RCC 7860 (cell line): ENCODE data around the gene USP48.
A peak's percentile ranks its signal among the peaks of the same experiment; 100 is the strongest.
"Not testable (repeated sequence)": the region's sequence is repeated elsewhere in the genome, so short reads cannot be mapped to it uniquely, and the experiment has no call there.

Experiments
- DNase-seq: peaks from one replicate; pipeline ENCODE4 v3.0.0-alpha.2; 2015; ENCODE audit warnings: low spot score
- FAIRE-seq: peaks from 2 replicates; lab custom pipeline; 2012; peaks lifted over from hg19 to GRCh38; lab: Jason Lieb, UNC

Gene USP48, protein sequence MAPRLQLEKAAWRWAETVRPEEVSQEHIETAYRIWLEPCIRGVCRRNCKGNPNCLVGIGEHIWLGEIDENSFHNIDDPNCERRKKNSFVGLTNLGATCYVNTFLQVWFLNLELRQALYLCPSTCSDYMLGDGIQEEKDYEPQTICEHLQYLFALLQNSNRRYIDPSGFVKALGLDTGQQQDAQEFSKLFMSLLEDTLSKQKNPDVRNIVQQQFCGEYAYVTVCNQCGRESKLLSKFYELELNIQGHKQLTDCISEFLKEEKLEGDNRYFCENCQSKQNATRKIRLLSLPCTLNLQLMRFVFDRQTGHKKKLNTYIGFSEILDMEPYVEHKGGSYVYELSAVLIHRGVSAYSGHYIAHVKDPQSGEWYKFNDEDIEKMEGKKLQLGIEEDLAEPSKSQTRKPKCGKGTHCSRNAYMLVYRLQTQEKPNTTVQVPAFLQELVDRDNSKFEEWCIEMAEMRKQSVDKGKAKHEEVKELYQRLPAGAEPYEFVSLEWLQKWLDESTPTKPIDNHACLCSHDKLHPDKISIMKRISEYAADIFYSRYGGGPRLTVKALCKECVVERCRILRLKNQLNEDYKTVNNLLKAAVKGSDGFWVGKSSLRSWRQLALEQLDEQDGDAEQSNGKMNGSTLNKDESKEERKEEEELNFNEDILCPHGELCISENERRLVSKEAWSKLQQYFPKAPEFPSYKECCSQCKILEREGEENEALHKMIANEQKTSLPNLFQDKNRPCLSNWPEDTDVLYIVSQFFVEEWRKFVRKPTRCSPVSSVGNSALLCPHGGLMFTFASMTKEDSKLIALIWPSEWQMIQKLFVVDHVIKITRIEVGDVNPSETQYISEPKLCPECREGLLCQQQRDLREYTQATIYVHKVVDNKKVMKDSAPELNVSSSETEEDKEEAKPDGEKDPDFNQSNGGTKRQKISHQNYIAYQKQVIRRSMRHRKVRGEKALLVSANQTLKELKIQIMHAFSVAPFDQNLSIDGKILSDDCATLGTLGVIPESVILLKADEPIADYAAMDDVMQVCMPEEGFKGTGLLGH

DNA sequence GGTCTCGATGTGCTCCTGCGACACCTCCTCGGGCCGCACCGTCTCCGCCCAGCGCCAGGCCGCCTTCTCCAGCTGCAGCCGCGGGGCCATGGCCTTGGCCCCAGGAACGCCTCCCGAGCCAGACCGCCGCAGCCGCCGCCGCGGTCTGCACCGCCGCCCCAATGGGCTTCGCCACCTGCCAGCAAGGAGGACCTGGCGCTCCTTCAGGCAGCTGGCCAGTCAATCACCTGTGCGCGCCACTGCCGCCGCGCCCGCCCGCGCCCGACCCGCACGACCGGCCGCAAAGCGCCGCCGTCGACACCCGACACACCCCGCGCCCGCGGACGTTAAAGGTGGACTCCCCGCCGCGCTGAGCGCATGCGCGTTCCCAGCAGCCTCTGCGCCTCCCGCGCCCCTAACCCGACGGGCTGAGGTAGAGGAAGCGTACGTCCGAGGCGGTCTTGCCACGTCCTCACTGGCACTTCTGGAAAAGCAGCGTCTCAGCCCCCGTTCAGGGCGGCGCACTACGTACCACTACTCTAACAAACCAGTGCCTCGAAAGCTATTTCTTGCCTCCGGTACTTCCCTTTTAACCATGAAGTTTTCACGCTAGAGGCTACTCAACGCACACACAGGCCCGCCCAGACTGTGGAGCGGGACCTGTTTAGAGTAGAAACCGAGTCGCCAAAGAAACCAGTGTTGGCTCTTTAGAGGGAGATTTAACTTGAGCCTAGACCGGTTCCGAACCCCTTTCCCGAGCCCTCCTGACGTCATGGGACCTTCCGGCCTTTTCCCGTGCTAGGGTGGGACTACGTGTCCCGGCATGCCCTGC is at the start of gene USP48:
TSS of gene USP48 (minus strand) at position 282 of the 811 bp plus-strand sequence. CDS start at position 90, 192 bp downstream.
- DNase-seq (peak; percentile 91), FAIRE-seq (no peak)

GRCh38 chr1:21831454-21831970 is 48.6 kb upstream of the USP48 start:
- DNase-seq (no peak), FAIRE-seq (no peak)

DNA sequence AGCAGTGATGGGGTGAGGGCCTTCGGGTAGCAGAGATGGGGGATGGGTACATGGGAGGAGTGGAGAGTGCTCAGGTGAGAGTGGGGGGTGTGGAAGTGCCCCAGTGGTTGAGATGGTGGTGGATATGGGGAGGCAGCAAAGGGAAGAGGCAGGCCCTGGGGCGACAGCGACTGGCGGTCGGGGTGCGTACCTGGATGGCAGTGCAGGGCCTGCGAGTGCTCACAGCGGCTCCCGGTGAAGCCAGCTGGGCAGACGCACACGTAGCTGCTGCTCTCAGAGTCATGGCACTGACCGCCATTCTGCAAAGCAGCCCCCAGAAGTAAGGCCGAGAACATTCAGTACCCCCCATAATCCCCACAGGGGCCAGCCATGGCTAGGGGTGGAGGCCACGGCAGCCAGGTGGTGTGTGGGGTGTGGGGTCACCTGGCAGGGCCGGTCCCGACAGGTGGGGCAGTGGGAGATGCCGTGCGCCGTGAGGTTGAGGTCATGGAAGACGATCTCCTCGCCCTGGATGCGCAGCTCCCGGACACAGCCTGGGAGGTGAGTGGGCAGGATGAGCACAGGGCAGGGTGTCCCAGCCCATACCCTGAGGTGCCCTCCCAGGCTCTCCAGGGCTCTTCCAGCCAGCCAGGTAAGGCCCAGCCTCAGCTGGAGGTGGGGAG is 48.0 kb upstream of the USP48 start:
- no peak for DNase-seq
- no peak for FAIRE-seq

DNA sequence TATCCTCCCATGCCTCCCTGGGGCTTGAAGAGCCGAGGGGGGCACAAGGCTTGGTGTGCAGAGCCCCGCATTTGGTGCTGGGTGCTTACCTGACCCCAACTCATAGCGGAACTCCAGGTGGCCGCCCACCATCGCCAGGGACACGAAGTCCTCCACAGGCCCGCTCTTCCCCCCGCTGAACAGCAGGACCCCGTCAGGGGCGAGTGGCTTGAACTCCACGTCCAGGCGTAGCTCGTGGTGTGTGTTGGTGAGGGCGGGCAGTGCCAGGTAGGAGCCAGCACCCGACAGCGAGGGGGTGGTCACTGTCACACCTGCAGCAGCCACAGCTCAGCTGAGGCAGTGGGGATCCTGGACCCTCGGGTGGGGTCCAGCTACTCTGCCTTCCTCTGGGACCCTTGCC is 46.3 kb upstream of the USP48 start:
- FAIRE-seq, result no peak

DNA sequence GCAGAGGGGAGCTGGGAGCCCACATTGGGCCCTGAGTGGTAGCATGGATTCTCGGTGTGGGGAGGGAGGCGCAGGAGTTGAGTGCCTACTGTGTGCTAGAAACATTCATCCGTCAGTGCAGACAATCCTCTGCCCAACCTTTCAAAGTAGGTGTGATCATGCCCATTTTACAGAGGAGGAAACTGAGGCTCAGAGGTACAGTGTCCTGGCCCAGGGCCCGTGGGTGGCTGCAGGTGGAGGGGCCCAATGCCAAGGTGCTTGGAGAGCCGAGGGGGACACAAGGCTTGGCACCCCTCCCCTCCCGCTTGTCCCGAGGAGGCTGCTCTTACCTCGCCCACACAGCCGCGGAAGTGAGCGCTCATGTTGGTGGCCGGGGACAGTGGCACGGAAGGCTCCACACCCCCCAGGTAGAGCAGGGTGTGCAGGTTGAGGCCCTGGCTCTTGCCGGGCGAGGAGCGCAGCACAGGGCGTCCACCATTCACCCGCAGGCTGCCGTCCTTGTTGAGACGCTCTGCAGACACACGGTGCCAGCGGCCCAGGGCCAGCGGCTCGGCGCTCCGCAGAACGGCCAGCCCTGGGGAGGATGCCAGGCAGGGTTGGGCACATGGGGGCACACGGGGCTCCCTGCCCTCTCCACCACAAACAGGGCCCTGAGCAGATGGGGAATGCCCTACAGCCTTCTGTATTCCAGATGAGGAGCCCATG is 45.7 kb upstream of the USP48 start:
- FAIRE-seq, result no peak

More for the DNA sequence above, 46.3 kb upstream of the USP48 start:
- no peak for DNase-seq

DNA sequence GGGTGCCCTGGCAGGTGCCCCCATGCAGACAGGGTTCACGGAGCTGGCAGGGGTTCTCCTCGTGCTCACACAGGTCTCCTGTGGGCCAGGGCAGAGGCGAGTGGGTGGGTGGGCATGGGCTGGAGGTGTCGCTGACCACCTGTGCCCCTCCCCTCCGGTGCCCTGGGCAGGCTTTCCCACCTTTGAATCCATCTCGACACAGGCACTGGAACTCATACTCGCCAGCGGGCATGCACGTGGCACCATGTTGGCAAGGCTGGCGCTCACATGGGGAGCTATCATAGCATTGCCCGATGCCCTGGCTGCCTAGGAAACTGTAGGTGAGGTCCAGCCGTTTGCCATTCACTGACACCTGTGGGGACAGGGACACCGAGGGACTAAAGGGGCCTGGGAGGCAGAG is 45.1 kb upstream of the USP48 start:
- FAIRE-seq, result no peak

More for the DNA sequence above, 45.7 kb upstream of the USP48 start:
- no peak for DNase-seq

GRCh38 chr1:21827141-21827679 is 44.3 kb upstream of the USP48 start:
- FAIRE-seq (no peak), DNase-seq (no peak)

More for the DNA sequence above, 45.1 kb upstream of the USP48 start:
- no peak for DNase-seq

DNA sequence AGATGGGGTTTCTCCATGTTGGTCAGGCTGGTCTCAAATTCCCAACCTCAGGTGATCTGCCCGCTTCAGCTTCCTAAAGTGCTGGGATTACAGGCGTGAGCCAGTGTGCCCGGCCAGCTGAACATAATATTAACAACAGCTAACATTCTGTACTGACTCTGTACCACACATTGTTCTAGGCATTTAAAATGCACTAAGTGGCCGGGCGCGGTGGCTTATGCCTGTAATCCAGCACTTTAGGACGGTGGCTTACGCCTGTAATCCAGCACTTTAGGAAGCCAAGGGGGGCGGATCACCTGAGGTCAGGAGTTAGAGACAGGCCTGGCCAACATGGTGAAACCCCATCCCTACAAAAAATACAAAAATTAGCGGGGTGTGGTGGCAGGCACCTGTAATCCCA is 43.7 kb upstream of the USP48 start:
- not testable (repeated sequence) for FAIRE-seq, DNase-seq

- FAIRE-seq (no peak), DNase-seq (no peak)
Observed at GRCh38 chr1:21825393-21825792, 42.4 kb upstream of the USP48 start.

GRCh38 chr1:21824926-21825325 is 42.0 kb upstream of the USP48 start:
- no peak for FAIRE-seq
- DNase-seq, result no peak

- DNase-seq (no peak), FAIRE-seq (no peak)
Observed at GRCh38 chr1:21823980-21824702, 41.2 kb upstream of the USP48 start.

- no peak for FAIRE-seq
- DNase-seq, result no peak
Observed at GRCh38 chr1:21823206-21823979, 40.4 kb upstream of the USP48 start.

- no peak for FAIRE-seq
- no peak for DNase-seq
Observed at GRCh38 chr1:21822349-21822748, 39.4 kb upstream of the USP48 start.

GRCh38 chr1:21821385-21822019 is 38.6 kb upstream of the USP48 start:
- FAIRE-seq, result no peak
- no peak for DNase-seq

- FAIRE-seq (no peak), DNase-seq (no peak)
Observed at GRCh38 chr1:21820597-21821232, 37.8 kb upstream of the USP48 start.

- FAIRE-seq (no peak), DNase-seq (no peak)
Observed at GRCh38 chr1:21818656-21819055, 35.7 kb upstream of the USP48 start.
